Suppressor macrophage treated with lipopolysaccharide for 1 hour (primary cell): ENCODE measurements around the gene SLC1A2.
A peak's percentile ranks its signal among the peaks of the same experiment; 100 is the strongest.

Experiments
- DNase-seq, 3 donors: peaks; one replicate each; pipeline ENCODE4 v3.0.0-alpha.2; 2020 to 2022

SLC1A2 gene

GRCh38 chr11:35265755-35266454 is 153.5 kb downstream of the SLC1A2 start:
- no peak for DNase-seq

- no peak for DNase-seq
Observed at GRCh38 chr11:35262735-35263134, 156.6 kb downstream of the SLC1A2 start.

- DNase-seq, result no peak
Observed at GRCh38 chr11:35262056-35262455, 157.3 kb downstream of the SLC1A2 start.

GRCh38 chr11:35261197-35261596 is 158.2 kb downstream of the SLC1A2 start:
- DNase-seq, result no peak

GRCh38 chr11:35260342-35260985 is 158.9 kb downstream of the SLC1A2 start:
- no peak for DNase-seq

- DNase-seq, result no peak
Observed at GRCh38 chr11:35259529-35259928, 159.8 kb downstream of the SLC1A2 start.

- peak; percentile 49 to 67 (median 58) for DNase-seq
Observed at GRCh38 chr11:35257281-35257680, 162.1 kb downstream of the SLC1A2 start.

GRCh38 chr11:35256296-35256695 is 163.1 kb downstream of the SLC1A2 start:
- DNase-seq, result no peak

GRCh38 chr11:35255514-35255913 is 163.8 kb downstream of the SLC1A2 start:
- DNase-seq, result no peak

GRCh38 chr11:35253237-35253636 is 166.1 kb downstream of the SLC1A2 start:
- DNase-seq, result no peak

GRCh38 chr11:35250621-35251020 is 168.7 kb downstream of the SLC1A2 start:
- DNase-seq, result peak; percentile 48 to 66 (median 54)

- DNase-seq, result no peak
Observed at GRCh38 chr11:35250192-35250591, 169.2 kb downstream of the SLC1A2 start.

- no peak for DNase-seq
Observed at GRCh38 chr11:35248558-35249323, 170.6 kb downstream of the SLC1A2 start.

- no peak for DNase-seq
Observed at GRCh38 chr11:35247863-35248262, 171.5 kb downstream of the SLC1A2 start.

- no peak for DNase-seq
Observed at GRCh38 chr11:35247428-35247827, 171.9 kb downstream of the SLC1A2 start.

- no peak for DNase-seq
Observed at GRCh38 chr11:35246745-35247144, 172.6 kb downstream of the SLC1A2 start.

GRCh38 chr11:35245786-35246185 is 173.6 kb downstream of the SLC1A2 start:
- no peak for DNase-seq

GRCh38 chr11:35245056-35245455 is 174.3 kb downstream of the SLC1A2 start:
- DNase-seq, result no peak

GRCh38 chr11:35243774-35244173 is 175.6 kb downstream of the SLC1A2 start:
- no peak for DNase-seq

- DNase-seq, result no peak
Observed at GRCh38 chr11:35242412-35243242, 176.7 kb downstream of the SLC1A2 start.

- DNase-seq, result no peak
Observed at GRCh38 chr11:35241531-35241930, 177.8 kb downstream of the SLC1A2 start.

GRCh38 chr11:35241083-35241482 is 178.3 kb downstream of the SLC1A2 start:
- no peak for DNase-seq
